ENCODE results near the gene TMEM244. TPM values are rescaled to one million over a fixed set of nuclear protein-coding genes. Genes with fewer than 3 reads are reported as not detected.
A peak's percentile ranks its signal among the peaks of the same experiment; 100 is the strongest.

The TMEM244 gene
- total RNA-seq, 1 experiment from 2014 or later = not detected

GRCh38 chr6:129843573-129843972 is 17.5 kb downstream of the TMEM244 start:
- POLR2A ChIA-PET = no interaction called here
- H3K27me3 Mint-ChIP-seq (ENCODE audit: low read depth) = no peaks in the 10 kb centered on the region
- CTCF ChIA-PET = interaction anchor here (1.2 kb wide), 1 partner anchor 69 kb away, joined by 5 read pairs; no protein-coding TSS in a partner anchor
- H3K4me1 Mint-ChIP-seq = peaks cover 16% of the 10 kb centered on the region
- ATAC-seq (no peak), DNase-seq (ENCODE audit: low spot score) (no peak)
- TF ChIP-seq ETV6 (CRISPR knock-in tag; IDR thresholded peaks at IDR 0.05) (no peak), ZNF512 (CRISPR knock-in tag; IDR thresholded peaks at IDR 0.05; ENCODE audit: borderline replicate concordance) (no peak), ARID4B (CRISPR knock-in tag; IDR thresholded peaks at IDR 0.05; ENCODE audit: borderline replicate concordance) (no peak), RELA (CRISPR knock-in tag; IDR thresholded peaks at IDR 0.05; ENCODE audit: borderline replicate concordance) (no peak), PRRX2 (CRISPR knock-in tag; IDR thresholded peaks at IDR 0.05) (no peak), FOXK1 (CRISPR knock-in tag; IDR thresholded peaks at IDR 0.05) (no peak), USF1 (CRISPR knock-in tag; IDR thresholded peaks at IDR 0.05) (no peak), ZNF671 (CRISPR knock-in tag; IDR thresholded peaks at IDR 0.05) (no peak), ELF4 (CRISPR knock-in tag; IDR thresholded peaks at IDR 0.05; ENCODE audit: low read depth) (no peak), SMAD3 (CRISPR knock-in tag; IDR thresholded peaks at IDR 0.05; ENCODE audit: borderline replicate concordance) (no peak), ATF2 (CRISPR knock-in tag; IDR thresholded peaks at IDR 0.05; ENCODE audit: borderline replicate concordance, low read depth) (no peak), GRHL2 (CRISPR knock-in tag; IDR thresholded peaks at IDR 0.05; ENCODE audit: insufficient replicate concordance, severe bottlenecking) (no peak), PREB (CRISPR knock-in tag; IDR thresholded peaks at IDR 0.05; ENCODE audit: borderline replicate concordance) (no peak), ZNF532 (CRISPR knock-in tag; IDR thresholded peaks at IDR 0.05; ENCODE audit: borderline replicate concordance) (no peak), ERG (CRISPR knock-in tag; IDR thresholded peaks at IDR 0.05) (no peak), IRF1 (CRISPR knock-in tag; IDR thresholded peaks at IDR 0.05) (no peak)
- H3K9me3 Mint-ChIP-seq = no peaks in the 10 kb centered on the region
- H3K4me3 Mint-ChIP-seq = no peak overlapping the region
- H3K36me3 Mint-ChIP-seq = no peaks in the 10 kb centered on the region
- H3K27ac Mint-ChIP-seq = 0 out of 2 replicates have a peak overlapping the region, but pooled peaks have one; percentile 38
